Activated T-cell treated with anti-CD3 and anti-CD28 coated beads, Interleukin-2, amount 50 U/mL, for 24 hours (primary cell): Measurements from ENCODE around the gene TNRC18.

ENCODE experiments used
- DNase-seq: peaks from one replicate; pipeline ENCODE4 v3.0.0-alpha.2; 2020
- H3K27ac Mint-ChIP-seq: 2 replicates; pipeline ENCODE4 v1.8.0; 2020; ENCODE audit warnings: mild to moderate bottlenecking, mixed read lengths
- H3K27me3 Mint-ChIP-seq: 2 replicates; pipeline ENCODE4 v1.8.0; 2020; ENCODE audit warnings: mixed read lengths
- H3K36me3 Mint-ChIP-seq: 2 replicates; pipeline ENCODE4 v1.8.0; 2020; ENCODE audit warnings: low read depth, mixed read lengths
- H3K4me1 Mint-ChIP-seq: 2 replicates; pipeline ENCODE4 v1.8.0; 2020; ENCODE audit warnings: low read depth, mixed read lengths
- H3K4me3 Mint-ChIP-seq: 2 replicates; pipeline ENCODE4 v1.8.0; 2020; ENCODE audit warnings: mild to moderate bottlenecking, moderate library complexity, mixed read lengths
- H3K9me3 Mint-ChIP-seq: 2 replicates; pipeline ENCODE4 v1.8.0; 2020; ENCODE audit warnings: mixed read lengths

The TNRC18 gene

DNA sequence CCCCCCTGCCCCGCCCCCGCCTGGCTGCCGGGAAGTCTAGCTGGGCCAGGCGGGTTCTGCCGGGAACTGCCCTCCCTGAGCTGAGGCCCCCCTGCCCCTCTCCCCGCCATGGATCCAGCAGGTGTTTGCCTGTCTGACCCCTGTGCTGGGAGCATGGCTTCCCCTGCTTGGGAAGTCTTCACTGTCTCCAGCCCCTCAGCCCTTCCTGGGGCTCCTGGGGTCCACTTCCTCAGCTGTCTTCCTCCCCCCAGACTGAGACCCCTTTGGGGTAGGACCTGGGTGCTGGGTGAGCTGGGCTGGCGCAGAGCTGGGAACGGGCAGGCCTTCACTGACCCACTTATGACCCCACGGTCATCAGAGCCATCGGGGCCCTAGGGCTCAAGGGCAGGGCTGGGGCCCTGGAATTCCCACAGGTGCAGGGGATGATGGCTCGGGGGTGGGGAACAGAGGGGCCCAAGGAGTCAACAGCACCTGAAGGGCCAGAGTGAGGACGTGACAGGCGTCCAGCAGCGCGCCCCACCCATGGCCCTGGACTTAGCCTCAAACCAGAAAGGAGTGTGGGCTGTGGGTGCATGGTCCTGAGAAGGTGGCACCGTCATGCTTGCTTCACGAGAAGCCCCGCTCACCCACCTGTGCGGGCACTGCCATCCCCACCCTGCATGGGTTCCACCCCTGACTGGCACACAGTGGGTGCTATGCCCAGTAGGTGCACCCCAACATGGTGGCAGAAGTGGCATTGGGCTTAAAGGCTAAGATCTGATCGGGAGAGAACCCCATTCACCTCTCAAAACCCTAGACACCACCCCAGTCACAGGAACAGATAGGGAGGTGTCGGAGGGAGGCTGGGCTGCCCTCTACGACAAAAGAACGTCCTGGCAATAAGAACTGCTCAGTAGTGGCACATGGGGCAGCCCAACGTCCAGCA, 16.2 kb upstream of the TNRC18 start:
- peaks cover 5% of the 10 kb centered on the region for H3K9me3 Mint-ChIP-seq
- H3K27ac Mint-ChIP-seq = no peak overlapping the region
- no peaks in the 10 kb centered on the region for H3K4me1 Mint-ChIP-seq
- peaks cover 16% of the 10 kb centered on the region for H3K36me3 Mint-ChIP-seq
- no peak overlapping the region for H3K4me3 Mint-ChIP-seq
- no peak for DNase-seq
- peaks cover 6% of the 10 kb centered on the region for H3K27me3 Mint-ChIP-seq

DNA sequence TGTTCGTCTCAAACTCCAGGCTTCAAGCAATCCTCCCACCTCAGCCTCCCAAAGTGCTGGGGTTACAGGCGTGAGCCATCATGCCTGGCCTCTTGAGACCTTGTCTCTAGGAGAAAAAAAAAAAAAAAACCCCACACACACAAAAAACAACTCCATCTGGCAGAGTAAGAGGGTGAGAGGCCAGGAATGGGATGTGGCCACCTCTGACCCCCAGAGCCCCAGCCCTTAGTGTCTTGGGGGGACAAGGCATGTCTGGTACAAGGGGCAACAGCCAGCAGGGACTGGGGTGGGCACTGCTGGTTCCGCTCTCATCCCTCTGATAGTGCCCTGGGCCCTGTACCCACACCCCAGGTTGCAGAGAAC, 15.6 kb upstream of the TNRC18 start:
- no peak for DNase-seq
- Mint-ChIP-seq H3K4me1 (no peaks in the 10 kb centered on the region), H3K4me3 (no peak overlapping the region), H3K27ac (no peak overlapping the region), H3K36me3 (peaks cover 16% of the 10 kb centered on the region), H3K9me3 (peaks cover 5% of the 10 kb centered on the region), H3K27me3 (peaks cover 12% of the 10 kb centered on the region)

DNA sequence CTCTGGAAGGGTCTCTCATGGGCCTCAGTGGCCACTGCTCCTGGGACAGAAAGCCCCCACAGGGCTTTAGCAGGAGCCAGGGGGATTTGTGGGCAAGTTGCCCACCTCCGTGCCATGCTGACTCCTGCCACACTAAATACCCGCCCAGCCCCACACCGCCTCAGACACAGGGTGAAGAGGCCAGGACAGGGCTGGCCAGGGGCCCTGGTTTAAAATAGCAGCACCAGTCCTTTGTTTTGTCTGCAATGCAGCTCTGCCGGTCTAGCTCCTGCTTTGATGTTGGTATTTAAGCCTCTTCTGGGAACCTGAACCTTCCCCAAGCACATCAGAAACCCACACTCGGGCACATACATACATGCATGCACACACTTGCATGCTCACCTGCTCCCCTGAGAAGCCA, 14.4 kb upstream of the TNRC18 start:
- Mint-ChIP-seq H3K4me3 (no peak overlapping the region), H3K27me3 (peaks cover 18% of the 10 kb centered on the region), H3K27ac (no peak overlapping the region), H3K9me3 (peaks cover 5% of the 10 kb centered on the region), H3K36me3 (peaks cover 16% of the 10 kb centered on the region), H3K4me1 (no peaks in the 10 kb centered on the region)
- no peak for DNase-seq

DNA sequence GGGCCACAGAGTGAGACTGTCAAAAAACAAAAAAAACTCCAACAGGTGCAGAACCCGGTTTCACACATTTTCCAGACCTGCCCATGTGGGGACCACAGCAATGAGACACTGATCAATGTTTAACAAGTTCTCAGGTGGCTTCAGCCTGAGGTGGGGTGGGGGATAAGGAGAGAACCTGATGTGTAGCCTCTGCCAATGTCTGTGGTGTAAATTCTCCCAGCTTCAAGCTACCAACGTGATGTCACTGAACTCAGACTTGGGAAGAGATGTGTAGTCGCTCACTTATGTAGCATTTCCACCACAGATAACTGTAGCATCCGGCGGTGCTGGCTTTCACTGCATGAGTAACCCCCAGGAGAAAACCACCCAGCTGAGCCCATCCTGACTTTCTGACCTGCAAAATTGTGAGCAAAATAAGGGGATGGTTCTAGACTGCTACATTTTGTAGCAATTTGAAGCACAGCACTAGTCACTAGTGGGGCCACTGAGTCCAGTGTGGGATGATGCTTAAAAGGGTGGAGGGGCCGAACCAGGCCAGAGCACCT, 13.8 kb upstream of the TNRC18 start:
- H3K4me1 Mint-ChIP-seq = no peaks in the 10 kb centered on the region
- peaks cover 22% of the 10 kb centered on the region for H3K27me3 Mint-ChIP-seq
- peaks cover 16% of the 10 kb centered on the region for H3K36me3 Mint-ChIP-seq
- DNase-seq = no peak
- H3K9me3 Mint-ChIP-seq = peaks cover 5% of the 10 kb centered on the region
- H3K4me3 Mint-ChIP-seq = no peak overlapping the region
- no peak overlapping the region for H3K27ac Mint-ChIP-seq

DNA sequence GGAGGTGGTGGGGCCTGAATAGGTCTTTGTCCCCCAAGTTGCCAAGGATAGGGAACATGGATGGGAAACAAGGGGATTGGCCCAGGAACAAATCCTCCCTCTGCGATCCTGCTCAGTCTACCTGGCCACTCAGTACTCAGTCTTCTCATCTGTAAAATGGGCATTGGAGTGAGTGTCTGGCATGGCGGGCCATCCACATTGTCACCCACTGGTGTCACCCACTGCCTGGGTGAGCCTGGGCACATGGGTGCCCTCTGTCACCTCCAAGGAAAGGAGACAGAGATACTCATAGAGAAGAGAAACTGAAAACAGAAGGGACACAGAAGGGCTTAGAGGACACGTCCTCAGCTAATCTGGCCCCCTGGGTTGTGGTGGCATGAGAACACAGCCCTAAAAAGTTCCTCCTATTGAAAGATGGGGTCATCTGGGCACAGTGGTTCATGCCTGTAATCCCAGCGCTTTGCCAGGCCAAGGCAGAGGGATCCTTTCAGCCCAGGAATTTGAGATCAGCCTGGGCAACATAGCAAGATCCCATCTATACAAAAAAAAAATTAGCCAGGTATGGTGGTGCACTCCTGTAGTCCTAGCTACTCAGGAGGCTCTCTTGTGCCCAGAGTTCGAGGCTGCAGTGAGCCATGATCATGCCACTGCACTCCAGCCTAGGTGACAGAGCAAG, 12.5 kb upstream of the TNRC18 start:
- no peak for DNase-seq
- Mint-ChIP-seq H3K4me3 (no peak overlapping the region), H3K9me3 (peaks cover 5% of the 10 kb centered on the region), H3K27me3 (peaks cover 34% of the 10 kb centered on the region), H3K36me3 (peaks cover 16% of the 10 kb centered on the region), H3K4me1 (no peaks in the 10 kb centered on the region), H3K27ac (no peak overlapping the region)

DNA sequence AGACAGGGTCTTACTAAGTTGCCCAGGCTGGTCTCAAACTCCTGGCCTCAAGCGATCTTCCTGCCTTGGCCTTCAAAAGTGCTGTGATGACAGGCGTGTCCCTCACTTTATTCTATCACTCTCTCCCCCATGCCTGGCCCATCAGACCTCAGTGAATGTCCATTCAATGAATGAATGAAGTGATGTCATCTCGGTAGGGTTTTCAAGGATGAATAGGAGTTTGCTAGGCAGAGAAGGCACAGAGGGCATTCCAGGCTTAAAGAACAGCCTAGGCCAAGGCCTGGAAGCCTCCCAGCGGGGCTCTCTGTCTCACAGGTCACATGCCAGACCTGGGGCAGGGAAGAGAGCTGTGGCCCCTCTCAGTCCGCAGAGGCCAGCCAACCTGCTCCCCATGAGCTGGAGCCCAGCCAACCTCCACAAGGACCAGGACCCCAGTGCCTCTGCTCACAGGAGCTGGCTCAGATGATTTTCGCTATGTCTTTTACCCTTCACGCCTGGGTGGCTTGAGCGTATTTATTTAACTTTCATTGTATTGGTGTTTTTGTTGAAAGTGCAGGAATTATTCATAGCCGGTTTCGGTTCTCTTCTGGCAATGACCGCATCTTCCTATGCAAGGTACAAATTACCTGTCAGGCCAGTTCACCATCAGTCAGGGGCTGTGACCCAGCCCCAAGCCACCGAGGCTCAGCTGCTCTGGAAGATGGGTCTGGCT, 11.8 kb upstream of the TNRC18 start:
- H3K27ac Mint-ChIP-seq = no peak overlapping the region
- H3K36me3 Mint-ChIP-seq = peaks cover 16% of the 10 kb centered on the region
- DNase-seq = no peak
- H3K9me3 Mint-ChIP-seq = peaks cover 5% of the 10 kb centered on the region
- no peak overlapping the region for H3K4me3 Mint-ChIP-seq
- no peaks in the 10 kb centered on the region for H3K4me1 Mint-ChIP-seq
- H3K27me3 Mint-ChIP-seq = peaks cover 40% of the 10 kb centered on the region

DNA sequence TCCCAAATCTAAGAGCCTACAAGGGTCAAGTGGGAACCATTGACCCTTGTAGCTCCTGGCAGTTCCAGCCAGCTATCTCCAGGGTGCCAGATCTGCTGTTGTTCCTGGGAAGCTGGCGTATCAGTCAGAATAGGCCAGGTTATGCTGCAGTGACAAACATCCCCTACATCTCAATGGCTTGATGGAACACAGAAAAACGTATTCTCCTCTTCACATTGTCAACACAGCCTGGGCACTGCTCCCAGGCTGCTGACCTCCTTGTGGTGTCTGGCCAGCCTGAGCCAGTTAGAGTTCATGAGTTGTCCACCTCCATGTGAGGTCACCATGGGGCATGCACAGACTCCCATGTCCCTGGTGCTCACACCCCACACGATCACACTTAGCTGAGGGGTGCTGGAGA, 9.5 kb upstream of the TNRC18 start:
- Mint-ChIP-seq H3K27me3 (peaks cover 61% of the 10 kb centered on the region), H3K27ac (no peak overlapping the region), H3K4me3 (no peak overlapping the region), H3K9me3 (peaks cover 5% of the 10 kb centered on the region), H3K4me1 (peaks cover 11% of the 10 kb centered on the region), H3K36me3 (peaks cover 11% of the 10 kb centered on the region)
- DNase-seq = no peak

DNA sequence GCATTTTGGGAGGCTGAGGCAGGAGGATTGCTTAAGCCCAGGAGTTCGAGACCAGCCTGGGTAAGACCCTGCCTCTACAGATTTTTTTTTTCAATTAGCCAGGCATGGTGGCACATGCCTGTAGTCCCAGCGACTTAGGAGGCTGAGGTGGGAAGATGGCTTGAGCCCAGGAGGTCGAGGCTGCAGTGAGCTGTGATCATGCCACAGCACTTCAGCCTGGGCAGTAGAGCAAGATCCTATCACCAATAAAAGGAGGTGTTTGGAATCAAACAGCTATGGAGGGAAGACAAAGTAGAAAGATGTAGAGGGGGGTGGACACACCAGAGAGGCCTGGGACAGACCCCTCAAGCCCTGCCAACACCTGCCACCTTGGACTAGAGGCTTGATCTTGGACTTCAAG, 9.1 kb upstream of the TNRC18 start:
- Mint-ChIP-seq H3K4me3 (no peak overlapping the region), H3K36me3 (peaks cover 6% of the 10 kb centered on the region), H3K27ac (no peak overlapping the region), H3K27me3 (peaks cover 65% of the 10 kb centered on the region), H3K9me3 (peaks cover 4% of the 10 kb centered on the region), H3K4me1 (peaks cover 11% of the 10 kb centered on the region)
- no peak for DNase-seq

DNA sequence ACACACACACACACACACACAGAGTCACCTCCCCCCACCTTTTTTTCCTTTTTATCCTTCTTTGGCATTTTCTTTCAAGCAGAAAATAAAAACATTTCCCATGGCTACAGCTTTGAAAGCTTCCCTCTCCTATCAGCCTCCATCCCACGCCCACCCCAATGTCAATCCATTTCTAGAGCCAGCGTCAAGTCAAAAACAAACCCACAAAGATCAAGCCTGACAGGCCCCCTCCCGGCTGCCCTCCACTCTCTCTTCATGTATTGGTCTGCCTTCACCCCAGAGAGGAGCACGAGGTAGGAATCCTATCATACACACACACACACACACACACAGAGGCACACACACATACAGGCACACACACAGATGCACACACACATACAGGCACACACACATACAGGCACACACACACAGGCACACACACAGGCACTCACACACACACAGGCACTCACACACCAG, 8.0 kb upstream of the TNRC18 start:
- Mint-ChIP-seq H3K9me3 (no peaks in the 10 kb centered on the region), H3K4me1 (peaks cover 15% of the 10 kb centered on the region), H3K27me3 (peaks cover 76% of the 10 kb centered on the region), H3K36me3 (no peaks in the 10 kb centered on the region), H3K4me3 (no peak overlapping the region), H3K27ac (no peak overlapping the region)
- DNase-seq = no peak

DNA sequence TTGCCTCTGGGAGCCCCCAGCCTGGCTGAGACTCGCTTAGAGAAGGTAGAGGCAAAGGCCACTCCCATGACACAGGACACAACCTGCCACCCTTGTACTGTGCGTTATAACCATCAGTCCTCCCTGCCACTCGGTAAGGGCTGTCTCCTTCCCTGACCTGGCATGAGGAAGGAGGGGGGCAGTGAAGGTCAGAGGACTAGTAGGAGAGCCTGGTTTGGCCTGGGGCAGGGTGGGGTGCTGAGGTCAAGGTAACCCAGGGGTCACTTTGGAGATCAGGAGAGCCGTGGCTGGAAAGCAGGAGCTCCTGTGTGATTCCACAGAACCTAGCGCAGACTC, 6.9 kb upstream of the TNRC18 start:
- H3K36me3 Mint-ChIP-seq = no peaks in the 10 kb centered on the region
- no peaks in the 10 kb centered on the region for H3K9me3 Mint-ChIP-seq
- no peak overlapping the region for H3K27ac Mint-ChIP-seq
- H3K4me1 Mint-ChIP-seq = peaks cover 22% of the 10 kb centered on the region
- no peak for DNase-seq
- no peak overlapping the region for H3K4me3 Mint-ChIP-seq
- H3K27me3 Mint-ChIP-seq = peaks cover 82% of the 10 kb centered on the region

DNA sequence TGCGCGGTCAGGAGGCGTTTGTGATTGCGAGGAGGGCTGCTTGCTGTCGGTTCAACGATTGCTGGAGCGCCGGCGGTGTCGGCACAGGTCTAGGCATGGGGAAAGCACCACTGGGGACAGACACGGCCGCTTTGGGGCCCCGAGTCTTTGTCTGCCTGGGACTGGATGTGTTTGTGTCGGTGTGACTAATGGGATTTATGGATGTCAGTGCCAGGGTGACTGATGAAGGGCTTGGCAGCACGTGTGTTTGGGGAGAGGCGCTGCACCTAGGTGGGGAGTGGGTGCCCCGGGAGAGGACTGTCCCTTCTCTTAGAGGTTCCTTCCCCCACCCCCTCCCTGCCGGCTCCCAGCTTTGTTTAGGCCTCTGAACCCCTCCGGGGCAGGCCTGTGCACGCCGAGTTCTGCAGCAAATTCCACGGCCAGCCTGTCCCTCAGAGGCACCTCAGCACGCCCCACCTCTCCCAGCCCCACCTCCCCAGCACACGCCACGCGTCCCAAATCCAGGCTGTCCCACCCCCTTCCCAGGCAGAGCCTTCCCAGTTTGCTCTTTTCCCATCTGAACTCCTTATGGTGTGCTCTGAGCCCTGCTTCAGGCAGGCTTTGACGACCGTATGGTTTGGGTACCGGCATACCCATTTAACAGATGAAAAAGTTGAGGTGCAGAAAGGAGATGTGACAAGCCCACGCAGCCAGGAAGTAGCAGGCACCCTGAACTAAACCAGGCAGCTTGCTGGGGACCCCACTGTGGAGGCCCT, 6.4 kb upstream of the TNRC18 start:
- no peaks in the 10 kb centered on the region for H3K36me3 Mint-ChIP-seq
- peak overlapping the region; percentile 20 for H3K27ac Mint-ChIP-seq
- DNase-seq = peak; percentile 46
- peaks cover 24% of the 10 kb centered on the region for H3K4me1 Mint-ChIP-seq
- peaks cover 84% of the 10 kb centered on the region for H3K27me3 Mint-ChIP-seq
- H3K4me3 Mint-ChIP-seq = no peak overlapping the region
- H3K9me3 Mint-ChIP-seq = no peaks in the 10 kb centered on the region

DNA sequence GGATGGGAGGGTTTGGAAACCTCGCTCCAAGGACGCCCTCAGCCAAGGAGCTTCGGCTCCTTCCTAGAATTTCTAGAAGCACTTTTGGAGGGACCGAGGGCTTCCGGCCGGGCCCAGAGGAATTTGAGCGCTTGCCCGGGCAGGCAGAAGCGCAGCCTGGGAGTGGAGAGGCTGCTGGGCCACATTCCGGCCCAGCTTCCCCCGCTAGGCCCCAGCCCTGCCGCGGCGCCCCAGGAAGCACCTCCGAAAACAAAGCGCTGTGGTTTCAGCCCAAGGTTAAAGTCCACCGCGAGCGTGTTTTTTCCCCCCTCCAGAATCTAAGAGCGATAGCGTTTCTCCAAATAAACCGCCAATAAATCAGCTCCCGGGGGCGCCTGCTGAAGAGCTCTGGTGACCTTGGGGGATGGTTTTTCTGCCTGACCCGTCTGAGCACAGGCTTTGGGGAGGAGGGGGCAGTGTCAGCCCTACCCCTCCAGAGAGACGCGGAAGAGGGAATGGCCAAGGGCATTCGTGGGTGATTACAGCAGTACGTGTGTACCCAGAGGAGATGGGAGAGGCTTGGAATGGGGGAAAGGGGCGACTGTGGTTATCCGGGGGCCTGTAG, 5.7 kb upstream of the TNRC18 start:
- Mint-ChIP-seq H3K4me3 (no peak overlapping the region), H3K9me3 (no peaks in the 10 kb centered on the region), H3K36me3 (no peaks in the 10 kb centered on the region), H3K27ac (peak overlapping the region; percentile 20), H3K27me3 (peaks cover 87% of the 10 kb centered on the region), H3K4me1 (peaks cover 28% of the 10 kb centered on the region)
- DNase-seq = peak; percentile 37

DNA sequence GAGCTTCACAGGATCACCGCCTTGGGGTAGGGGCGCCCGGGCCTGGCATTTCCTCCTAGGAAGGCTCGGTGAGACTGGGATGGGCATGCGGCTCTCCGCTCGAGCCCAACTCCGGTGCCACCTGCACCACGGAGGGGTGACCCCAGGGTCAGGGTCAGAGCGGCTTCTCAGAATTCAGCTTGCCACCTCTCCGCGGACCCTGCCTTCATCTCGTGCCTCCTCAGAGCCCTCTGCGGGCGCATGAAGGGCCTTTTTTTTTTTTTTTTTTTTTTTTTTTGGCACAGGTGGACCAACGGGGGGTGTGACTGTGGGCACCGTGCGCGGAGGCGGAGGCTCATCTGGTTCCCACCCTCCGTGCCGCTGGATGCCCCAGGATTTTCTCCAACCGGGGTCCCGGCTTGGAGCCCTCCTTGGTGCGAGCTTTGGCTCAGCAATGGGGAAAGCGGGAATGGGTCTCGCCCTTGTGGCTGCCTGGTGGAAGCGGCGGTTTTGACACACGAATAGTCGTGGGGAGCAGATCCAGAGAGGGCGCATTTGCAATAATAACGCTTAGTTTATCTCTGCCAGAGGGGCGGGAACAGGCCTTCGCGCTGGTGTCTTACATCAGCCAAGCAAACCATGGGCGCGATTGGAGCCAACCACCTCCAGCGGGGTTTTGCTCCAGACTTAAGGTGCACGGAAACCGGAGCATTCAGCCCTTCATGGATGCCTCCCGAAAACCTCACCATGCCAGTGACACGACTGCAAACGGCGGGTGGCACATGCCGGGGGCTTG, 5.0 kb upstream of the TNRC18 start:
- Mint-ChIP-seq H3K36me3 (no peaks in the 10 kb centered on the region), H3K4me3 (no peak overlapping the region), H3K27ac (peak overlapping the region; percentile 33), H3K27me3 (peaks cover 88% of the 10 kb centered on the region), H3K9me3 (no peaks in the 10 kb centered on the region), H3K4me1 (peaks cover 29% of the 10 kb centered on the region)
- peak; percentile 45 for DNase-seq
